Ectodermal cell (in vitro differentiated cells): Measurements from ENCODE around the gene EGR1.

Source experiments
- H3K27ac ChIP-seq: 2 replicates; pipeline ENCODE4 v1.7.0; 2013; ENCODE audit warnings: mild to moderate bottlenecking, low read depth, low read length; ENCODE audit not compliant: insufficient read depth, poor library complexity, severe bottlenecking
- H3K27me3 ChIP-seq: 2 replicates; pipeline ENCODE4 v1.7.0; 2013; ENCODE audit warnings: mild to moderate bottlenecking, low read length; ENCODE audit not compliant: insufficient read depth, control insufficient read depth, poor library complexity, severe bottlenecking
- H3K36me3 ChIP-seq: one replicate; pipeline ENCODE4 v1.7.0; 2013; ENCODE audit warnings: low read length; ENCODE audit not compliant: control insufficient read depth, insufficient read depth
- H3K4me1 ChIP-seq: one replicate; pipeline ENCODE4 v1.7.0; 2013; ENCODE audit warnings: low read length; ENCODE audit not compliant: control insufficient read depth, insufficient read depth
- H3K4me3 ChIP-seq: 2 replicates; pipeline ENCODE4 v1.7.0; 2013; ENCODE audit warnings: low read depth, low read length, control low read depth; ENCODE audit not compliant: insufficient read depth
- H3K9me3 ChIP-seq: 2 replicates; pipeline ENCODE4 v1.7.0; 2013; ENCODE audit warnings: mild to moderate bottlenecking, low read length, moderate library complexity; ENCODE audit not compliant: control insufficient read depth
- WGBS, 2 experiments: methylation state at CpG; one replicate each; pipeline ENCODE4 v1.1.7; 2013; ENCODE audit warnings: missing lambda C conversion rate in 2 of 2; 5-methylcytosine and 5-hydroxymethylcytosine counted together

Gene EGR1

GRCh38 chr5:138441221-138441620 lies 24.1 kb upstream of the EGR1 start:
- Histone ChIP-seq H3K4me3 (no peak overlapping the region), H3K27me3 (no peaks in the 10 kb centered on the region), H3K9me3 (no peaks in the 10 kb centered on the region), H3K4me1 (peaks cover 28% of the 10 kb centered on the region), H3K36me3 (peaks cover 3% of the 10 kb centered on the region), H3K27ac (no peak overlapping the region)
- 87 to 91% methylated on average over 9 of the region's 9 CpGs for WGBS, 2 experiments

GRCh38 chr5:138444078-138444773 lies 21.1 kb upstream of the EGR1 start:
- Histone ChIP-seq H3K36me3 (no peaks in the 10 kb centered on the region), H3K27ac (no peak overlapping the region), H3K9me3 (no peaks in the 10 kb centered on the region), H3K4me3 (no peak overlapping the region), H3K4me1 (peaks cover 26% of the 10 kb centered on the region), H3K27me3 (no peaks in the 10 kb centered on the region)
- WGBS, 2 experiments: 96 to 97% methylated on average over 13 of the region's 13 CpGs

GRCh38 chr5:138444774-138445546 lies 20.3 kb upstream of the EGR1 start:
- WGBS, 2 experiments: 93 to 95% methylated on average over 22 of the region's 22 CpGs
- no peaks in the 10 kb centered on the region for H3K9me3 ChIP-seq
- H3K4me3 ChIP-seq: no peak overlapping the region
- H3K27me3 ChIP-seq: no peaks in the 10 kb centered on the region
- no peak overlapping the region for H3K27ac ChIP-seq
- no peaks in the 10 kb centered on the region for H3K36me3 ChIP-seq
- peaks cover 28% of the 10 kb centered on the region for H3K4me1 ChIP-seq

- WGBS, 2 experiments: 89 to 90% methylated on average over 18 of the region's 18 CpGs
- Histone ChIP-seq H3K9me3 (no peaks in the 10 kb centered on the region), H3K27ac (no peak overlapping the region), H3K4me1 (peaks cover 21% of the 10 kb centered on the region), H3K36me3 (no peaks in the 10 kb centered on the region), H3K27me3 (no peaks in the 10 kb centered on the region), H3K4me3 (no peak overlapping the region)
Measured at GRCh38 chr5:138445547-138446271, 19.6 kb upstream of the EGR1 start.

GRCh38 chr5:138448070-138448469 lies 17.2 kb upstream of the EGR1 start:
- Histone ChIP-seq H3K4me3 (no peak overlapping the region), H3K27me3 (no peaks in the 10 kb centered on the region), H3K27ac (no peak overlapping the region), H3K36me3 (no peaks in the 10 kb centered on the region), H3K4me1 (peaks cover 18% of the 10 kb centered on the region), H3K9me3 (no peaks in the 10 kb centered on the region)
- WGBS, 2 experiments: 93 to 95% methylated on average over 6 of the region's 6 CpGs

GRCh38 chr5:138448481-138449398 lies 16.5 kb upstream of the EGR1 start:
- Histone ChIP-seq H3K4me3 (no peak overlapping the region), H3K27me3 (no peaks in the 10 kb centered on the region), H3K27ac (no peak overlapping the region), H3K36me3 (no peaks in the 10 kb centered on the region), H3K4me1 (peaks cover 18% of the 10 kb centered on the region), H3K9me3 (no peaks in the 10 kb centered on the region)
- WGBS, 2 experiments: 73 to 77% methylated on average over 8 to 9 of the region's 9 CpGs

GRCh38 chr5:138449501-138450239 lies 15.6 kb upstream of the EGR1 start:
- no peak overlapping the region for H3K27ac ChIP-seq
- peaks cover 18% of the 10 kb centered on the region for H3K4me1 ChIP-seq
- no peaks in the 10 kb centered on the region for H3K27me3 ChIP-seq
- H3K36me3 ChIP-seq: no peaks in the 10 kb centered on the region
- no peaks in the 10 kb centered on the region for H3K9me3 ChIP-seq
- WGBS, 2 experiments: 21 to 23% methylated on average over 22 of the region's 22 CpGs
- no peak overlapping the region for H3K4me3 ChIP-seq

- H3K27ac ChIP-seq: no peak overlapping the region
- 92 to 95% methylated on average over 5 of the region's 5 CpGs for WGBS, 2 experiments
- no peaks in the 10 kb centered on the region for H3K27me3 ChIP-seq
- H3K9me3 ChIP-seq: no peaks in the 10 kb centered on the region
- H3K4me1 ChIP-seq: peaks cover 18% of the 10 kb centered on the region
- no peaks in the 10 kb centered on the region for H3K36me3 ChIP-seq
- H3K4me3 ChIP-seq: no peak overlapping the region
Measured at GRCh38 chr5:138450971-138451370, 14.3 kb upstream of the EGR1 start.

GRCh38 chr5:138452720-138453119 lies 12.6 kb upstream of the EGR1 start:
- Histone ChIP-seq H3K4me3 (no peak overlapping the region), H3K4me1 (peaks cover 21% of the 10 kb centered on the region), H3K9me3 (no peaks in the 10 kb centered on the region), H3K36me3 (no peaks in the 10 kb centered on the region), H3K27me3 (no peaks in the 10 kb centered on the region), H3K27ac (no peak overlapping the region)
- 92 to 97% methylated on average over 6 of the region's 6 CpGs for WGBS, 2 experiments
